GM12878 (cell line): ENCODE data around the gene NPNT.

Source experiments
- ATF7 ChIP-seq: fragments of 450-650 bp; IDR thresholded peaks from 2 replicates; pipeline ENCODE4 v1.6.1; 2016; ENCODE audit warnings: low read depth, mild to moderate bottlenecking
- BHLHE40 ChIP-seq, 2 experiments: fragments of 450-650 bp in 1 of 2; IDR thresholded peaks; 2 replicates each; pipeline ENCODE4 v1.6.1; 2011 to 2017; ENCODE audit warnings: low read depth in 2 of 2, borderline replicate concordance in 1 of 2, improper control_type of control experiment in 1 of 2, low read length in 1 of 2, mild to moderate bottlenecking in 1 of 2
- CEBPB ChIP-seq, 2 experiments: fragments of 150-350 bp in 1 of 2; IDR thresholded peaks; 2 replicates each; pipeline ENCODE4 v1.6.1; 2012 to 2014; ENCODE audit warnings: low read depth in 2 of 2, low read length in 2 of 2, borderline replicate concordance in 1 of 2, inconsistent platforms in 1 of 2
- CTCF ChIP-seq, 3 experiments: IDR thresholded peaks in 2 of 3; conservative IDR thresholded peaks in 1 of 3; 2 replicates each; pipeline ENCODE4 v1.5.1; 2011; ENCODE audit warnings: low read depth in 3 of 3, low read length in 3 of 3, mild to moderate bottlenecking in 3 of 3, control low read depth in 2 of 3, moderate library complexity in 2 of 3, inconsistent platforms in 1 of 3, mixed read lengths in 1 of 3; ENCODE audit not compliant: control insufficient read depth in 2 of 3, insufficient read depth in 1 of 3; ENCODE audit errors: extremely low read depth in 1 of 3
- EZH2 ChIP-seq: IDR thresholded peaks from 2 replicates; pipeline ENCODE4 v1.6.1; 2012; ENCODE audit warnings: low read depth, mild to moderate bottlenecking, control low read depth, inconsistent platforms, low read length, borderline replicate concordance; ENCODE audit not compliant: control insufficient read depth
- IRF3 ChIP-seq: fragments of 450-650 bp; IDR thresholded peaks from 2 replicates; pipeline ENCODE4 v1.6.1; 2014; ENCODE audit warnings: mild to moderate bottlenecking
- KAT2A ChIP-seq: conservative IDR thresholded peaks from 2 replicates; pipeline ENCODE4 v1.6.1; 2011; ENCODE audit warnings: low read depth, low read length; ENCODE audit not compliant: control insufficient read depth
- NFXL1 ChIP-seq: fragments of 450-650 bp; IDR thresholded peaks from 2 replicates; pipeline ENCODE4 v1.6.1; 2017; ENCODE audit warnings: antibody characterized with exemption, mild to moderate bottlenecking, borderline replicate concordance
- PAX8 ChIP-seq: fragments of 450-650 bp; IDR thresholded peaks from 2 replicates; pipeline ENCODE4 v1.6.1; 2017; ENCODE audit warnings: mild to moderate bottlenecking, moderate library complexity
- PKNOX1 ChIP-seq: fragments of 450-650 bp; IDR thresholded peaks from 2 replicates; pipeline ENCODE4 v1.6.1; 2016; ENCODE audit warnings: mild to moderate bottlenecking
- POLR2A ChIP-seq: IDR thresholded peaks from 2 replicates; pipeline ENCODE4 v1.6.1; 2011; ENCODE audit warnings: low read depth, mild to moderate bottlenecking, low read length
- SPI1 ChIP-seq: IDR thresholded peaks from 2 replicates; pipeline ENCODE4 v1.6.1; 2011; ENCODE audit warnings: low read depth, mild to moderate bottlenecking, low read length, moderate library complexity, borderline replicate concordance; ENCODE audit not compliant: insufficient read depth

DNA sequence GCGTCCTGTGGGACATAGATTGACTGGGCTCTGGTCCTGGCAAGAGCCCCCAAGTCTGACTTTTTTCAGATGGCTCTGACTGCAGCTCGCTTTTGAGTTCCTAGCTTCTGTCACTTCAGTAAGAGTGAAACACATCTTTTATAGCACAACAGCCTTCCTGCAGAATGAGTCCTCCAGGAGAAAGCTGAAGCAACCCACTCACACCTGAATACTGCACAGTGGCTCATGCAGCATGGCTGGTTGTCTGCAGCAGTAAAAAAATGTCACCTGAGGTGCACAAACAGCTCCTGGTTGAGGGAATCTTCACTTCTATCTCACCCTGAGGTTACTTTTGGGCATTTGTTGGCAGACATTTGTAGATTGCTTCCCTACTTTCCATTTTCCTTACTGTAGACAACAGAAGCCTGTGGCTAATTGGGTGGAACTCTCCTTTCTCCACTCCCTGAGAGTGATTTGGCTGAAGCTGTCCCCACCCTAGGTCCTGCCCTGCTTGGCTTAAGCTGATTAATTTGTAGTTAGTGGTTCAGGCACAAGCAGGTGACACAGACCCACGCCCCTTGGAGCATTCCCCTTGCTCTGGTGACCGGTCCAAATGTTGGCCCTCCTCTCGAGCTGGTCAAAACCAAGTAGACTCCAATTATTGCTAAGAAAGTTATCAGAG lies 99.7 kb downstream of the NPNT start:
- TF ChIP-seq PKNOX1 (no peak), POLR2A (no peak), SPI1 (no peak), CEBPB (IDR thresholded peaks at IDR 0.05; ENCODE audit: borderline replicate concordance in 1 of 2, low read depth in 2 of 2, low read length in 2 of 2) (no peak), ATF7 (no peak), CTCF (IDR thresholded peaks at IDR 0.05 in 2 of 3, conservative IDR thresholded peaks at IDR 0.05 in 1 of 3; ENCODE audit: control insufficient read depth in 2 of 3, extremely low read depth in 1 of 3, insufficient read depth in 1 of 3, low read depth in 3 of 3, low read length in 3 of 3) (no peak), EZH2 (no peak), BHLHE40 (IDR thresholded peaks at IDR 0.05; ENCODE audit: borderline replicate concordance in 1 of 2, low read depth in 2 of 2, low read length in 1 of 2) (no peak), PAX8 (no peak), KAT2A (no peak), NFXL1 (no peak), IRF3 (no peak)
